Activated T-cell treated with anti-CD3 and anti-CD28 coated beads, Interleukin-2, amount 50 U/mL, for 48 hours (primary cell): ENCODE data around the gene ZNF639.

ENCODE experiments used
- DNase-seq, 2 experiments: peaks; one replicate each; pipeline ENCODE4 v3.0.0-alpha.2; 2020

The ZNF639 gene

GRCh38 chr3:179318876-179319275 is 4.0 kb upstream of the ZNF639 start:
- DNase-seq = no peak

DNA sequence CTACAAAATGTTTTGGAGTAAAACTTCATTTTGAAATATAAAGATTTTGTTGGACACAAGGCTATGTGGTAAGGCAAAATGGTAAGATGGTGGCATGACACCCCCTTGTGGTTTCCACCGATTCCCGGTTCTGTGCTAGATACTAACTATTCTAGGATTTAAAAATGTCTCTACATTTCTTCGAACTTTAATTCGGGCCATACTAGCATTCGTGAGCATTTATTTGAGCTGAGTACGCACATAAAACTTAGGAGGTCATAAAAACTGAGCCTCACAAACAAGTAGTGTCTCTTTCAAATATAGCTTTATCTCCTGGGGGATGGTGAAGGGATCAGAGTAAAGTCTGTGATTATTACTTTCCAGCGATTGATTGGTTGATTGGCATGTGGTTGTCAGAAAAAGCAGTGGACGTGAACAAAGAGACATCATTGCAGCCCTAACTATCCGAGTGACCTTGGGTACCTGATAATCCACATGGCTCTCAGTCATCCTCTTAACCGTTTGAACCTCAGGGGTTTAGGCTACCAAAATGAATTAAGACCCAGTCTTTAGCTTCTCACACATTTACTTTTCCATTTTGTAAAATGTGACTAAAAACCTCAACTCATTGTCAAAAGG is 1.1 kb upstream of the ZNF639 start:
- DNase-seq = no peak

GRCh38 chr3:179323197-179324110 is 623 bp downstream of the ZNF639 start:
- peak; percentile 74 to 75 for DNase-seq

GRCh38 chr3:179324270-179324754 is 1.5 kb downstream of the ZNF639 start:
- no peak for DNase-seq

- no peak for DNase-seq
Observed at GRCh38 chr3:179330438-179330837, 7.6 kb downstream of the ZNF639 start.

DNA sequence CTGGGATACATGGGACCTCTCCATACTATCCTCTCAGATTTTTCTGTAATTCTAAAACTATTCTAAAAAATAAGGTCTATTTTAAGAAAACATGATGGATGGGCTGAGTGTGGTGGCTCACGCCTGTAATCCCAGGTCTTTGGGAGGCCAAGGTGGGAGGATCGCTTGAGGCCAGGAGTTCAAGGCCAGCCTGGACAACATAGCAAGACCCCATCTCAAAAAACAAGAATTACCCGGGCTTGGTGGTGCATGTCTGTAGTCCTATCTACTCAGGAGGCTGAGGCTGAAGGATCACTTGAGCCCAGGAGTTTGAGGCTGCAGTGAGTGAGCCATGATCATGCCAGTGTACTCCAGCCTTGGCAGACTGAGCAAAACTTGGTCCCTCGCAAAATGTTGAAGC is 9.4 kb downstream of the ZNF639 start:
- no peak for DNase-seq

DNA sequence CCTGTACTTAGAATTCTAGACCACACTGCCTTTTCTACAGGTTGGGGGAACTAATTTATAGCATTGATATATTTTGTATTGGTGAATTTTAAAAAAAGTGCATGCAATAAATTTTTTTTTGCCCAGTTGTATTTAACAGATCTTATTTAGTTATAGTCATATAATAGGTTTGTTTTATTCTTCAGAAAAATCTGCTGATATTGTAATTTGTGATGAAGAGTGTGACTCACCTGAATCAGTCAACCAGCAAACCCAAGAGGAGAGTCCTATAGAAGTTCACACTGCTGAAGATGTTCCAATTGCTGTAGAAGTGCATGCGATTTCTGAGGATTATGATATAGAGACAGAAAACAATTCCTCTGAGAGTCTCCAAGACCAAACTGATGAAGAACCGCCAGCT is 10.3 kb downstream of the ZNF639 start:
- DNase-seq = no peak

GRCh38 chr3:179336345-179336929 is 13.6 kb downstream of the ZNF639 start:
- DNase-seq = no peak

DNA sequence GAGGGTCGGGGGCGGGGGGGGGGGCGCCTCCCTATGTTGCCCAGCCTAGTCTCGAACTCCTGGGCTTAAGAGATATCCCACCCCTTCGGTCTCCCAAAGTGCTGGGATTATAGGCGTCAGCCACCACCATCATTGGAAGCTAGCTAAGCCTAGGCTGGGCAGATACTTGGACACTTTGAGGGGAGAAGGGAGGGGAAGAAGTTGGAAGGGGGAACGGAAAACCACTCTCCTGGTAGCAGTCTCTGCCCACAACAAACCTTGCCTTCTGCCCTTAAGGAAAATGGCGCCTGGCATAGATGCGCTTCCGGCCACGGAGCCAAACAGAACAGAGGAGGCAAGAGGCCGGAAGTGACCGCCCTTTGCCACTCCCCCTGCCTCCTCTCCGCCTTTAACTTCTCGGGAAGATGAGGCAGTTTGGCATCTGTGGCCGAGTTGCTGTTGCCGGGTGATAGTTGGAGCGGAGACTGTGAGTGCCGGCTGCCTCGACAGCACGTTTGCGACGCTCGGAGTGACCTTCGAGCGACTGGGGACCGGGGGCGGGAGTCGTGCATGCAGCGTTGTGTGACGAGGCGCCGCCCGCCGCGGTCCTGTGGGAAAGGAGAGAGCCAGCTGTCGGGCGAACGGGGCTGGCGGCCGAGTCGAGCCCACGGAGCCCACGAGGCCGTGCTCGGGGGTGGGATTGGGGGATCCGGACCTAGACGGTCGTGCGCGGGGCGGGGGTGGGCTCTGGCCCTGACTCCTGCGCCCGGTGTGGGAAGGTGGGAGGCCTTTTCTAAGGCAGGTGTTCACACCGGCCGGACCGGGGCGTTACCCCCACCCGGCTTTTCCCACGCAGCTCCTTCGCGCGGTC is 24.7 kb downstream of the ZNF639 start, which contains the start of gene MFN1:
MFN1 (plus strand) TSS at position 365 of the 850 bp plus-strand sequence. CDS start 1,143 bp downstream, outside the sequence.
- DNase-seq = peak; percentile 89 to 90

DNA sequence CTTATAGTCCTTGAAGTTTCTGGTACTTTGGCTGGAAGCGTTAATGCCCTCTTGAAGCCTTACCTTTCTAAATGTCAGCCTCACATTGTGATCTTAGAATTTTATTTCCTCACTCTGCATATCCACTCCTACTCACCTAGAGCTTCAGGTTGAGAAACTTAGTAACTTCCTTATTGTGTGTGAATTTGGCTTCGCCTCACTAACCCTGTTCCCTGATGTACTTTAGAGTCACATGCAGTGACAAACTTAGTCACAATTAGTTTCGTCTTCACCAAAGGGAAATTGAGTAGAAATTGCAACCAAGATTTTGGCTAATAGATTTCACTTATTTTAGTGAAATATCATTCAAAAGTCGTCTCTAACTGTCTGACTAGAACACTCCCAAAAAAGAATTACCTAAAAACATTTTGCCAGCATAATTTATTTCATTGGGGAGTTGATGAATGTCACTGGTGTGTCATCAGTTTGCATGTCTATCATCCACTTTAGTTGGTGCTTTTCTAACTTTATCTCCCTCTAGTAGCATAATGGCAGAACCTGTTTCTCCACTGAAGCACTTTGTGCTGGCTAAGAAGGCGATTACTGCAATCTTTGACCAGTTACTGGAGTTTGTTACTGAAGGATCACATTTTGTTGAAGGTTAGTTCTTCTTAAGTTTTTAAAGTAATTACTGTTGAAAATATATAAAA is 25.6 kb downstream of the ZNF639 start:
- DNase-seq = no peak

- no peak for DNase-seq
Observed at GRCh38 chr3:179355996-179356395, 33.2 kb downstream of the ZNF639 start.

GRCh38 chr3:179363332-179363731 is 40.5 kb downstream of the ZNF639 start:
- no peak for DNase-seq

DNA sequence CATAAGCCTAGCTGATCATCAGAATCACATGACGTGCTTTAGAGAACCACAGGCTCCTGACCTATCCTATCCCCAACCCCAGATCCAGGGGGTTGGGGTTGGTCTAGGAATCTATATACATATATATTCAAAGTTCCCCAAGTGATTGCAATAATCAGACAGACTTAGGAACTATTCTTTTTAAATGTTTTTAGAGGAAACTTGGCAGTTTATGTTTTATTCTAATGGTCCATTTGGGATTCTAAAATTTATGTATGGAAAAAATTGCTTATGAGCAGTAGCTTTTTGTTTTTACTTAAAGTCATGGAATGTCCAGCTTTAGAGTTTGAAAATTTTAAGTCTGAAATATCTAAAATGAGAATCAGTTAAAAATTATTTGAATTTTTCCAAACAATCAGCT is 46.8 kb downstream of the ZNF639 start:
- no peak for DNase-seq

GRCh38 chr3:179373938-179374337 is 51.1 kb downstream of the ZNF639 start:
- no peak for DNase-seq

GRCh38 chr3:179375091-179375999 is 52.5 kb downstream of the ZNF639 start:
- no peak for DNase-seq

DNA sequence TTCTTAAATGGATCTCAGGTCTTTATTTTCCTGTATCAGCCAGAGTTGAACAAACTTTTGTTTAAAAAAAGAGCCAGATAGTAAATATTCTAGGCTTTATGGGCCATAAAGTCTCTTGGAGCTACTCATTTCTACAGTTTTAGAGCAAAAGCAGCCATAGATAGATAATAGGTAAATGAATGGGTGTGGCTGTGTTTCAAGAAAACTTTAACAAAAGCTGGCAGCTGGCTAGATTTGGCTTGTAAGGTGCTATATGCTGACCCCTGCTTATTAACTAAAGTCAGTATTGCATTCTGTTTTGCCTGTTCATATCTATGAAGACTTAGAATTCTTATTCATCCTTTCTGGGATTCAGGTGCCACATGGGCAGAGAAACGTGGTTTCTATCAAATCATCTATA is 53.6 kb downstream of the ZNF639 start:
- DNase-seq = no peak
